Suppressor macrophage treated with lipopolysaccharide for 1 hour (primary cell): Measurements from ENCODE around the gene FRMD3.

Experiments used
- DNase-seq, 3 donors: peaks; one replicate each; pipeline ENCODE4 v3.0.0-alpha.2; 2020 to 2022

The FRMD3 gene

DNA sequence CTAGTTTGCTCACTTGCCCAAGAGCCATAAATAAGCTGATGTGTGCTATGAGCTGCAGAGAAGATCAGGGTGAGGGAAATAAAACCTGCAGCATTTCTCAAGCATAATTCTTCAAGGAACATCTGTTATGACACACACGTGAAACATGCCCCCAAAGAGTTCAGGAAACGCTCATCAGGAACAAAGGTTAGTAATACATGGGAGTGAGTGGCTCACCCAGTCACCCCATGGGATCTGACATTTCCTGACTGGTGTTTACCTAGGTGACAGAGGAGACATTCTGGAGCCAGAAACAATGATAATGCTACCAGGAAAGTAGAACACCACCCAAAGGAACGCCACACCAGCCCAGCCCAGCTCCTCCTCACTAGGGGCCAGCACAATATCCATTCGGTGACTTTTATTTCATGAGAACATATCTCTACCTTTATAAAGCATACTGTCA, 66.0 kb downstream of the FRMD3 start:
- peak; percentile 13 to 24 (median 23) for DNase-seq

DNA sequence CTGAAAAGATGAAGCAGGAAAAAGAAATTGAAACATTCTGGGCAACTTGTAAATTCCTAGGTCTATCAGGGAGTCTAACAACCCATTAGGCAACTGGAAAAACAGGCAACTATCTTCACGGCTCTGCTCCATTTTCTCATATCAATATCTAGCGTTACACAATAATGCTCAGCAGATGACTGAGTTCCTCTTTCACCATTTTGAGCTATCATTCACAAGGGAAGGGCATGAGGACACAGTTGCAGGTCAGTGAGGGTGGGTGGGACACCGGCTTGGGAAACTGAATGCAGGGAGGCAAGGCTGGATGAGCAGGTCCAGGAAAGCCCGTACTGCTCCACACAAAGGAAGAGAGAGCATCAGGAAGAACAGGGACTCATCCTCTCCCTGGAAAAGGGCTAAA, 67.0 kb downstream of the FRMD3 start:
- peak; percentile 60 to 74 (median 74) for DNase-seq

DNA sequence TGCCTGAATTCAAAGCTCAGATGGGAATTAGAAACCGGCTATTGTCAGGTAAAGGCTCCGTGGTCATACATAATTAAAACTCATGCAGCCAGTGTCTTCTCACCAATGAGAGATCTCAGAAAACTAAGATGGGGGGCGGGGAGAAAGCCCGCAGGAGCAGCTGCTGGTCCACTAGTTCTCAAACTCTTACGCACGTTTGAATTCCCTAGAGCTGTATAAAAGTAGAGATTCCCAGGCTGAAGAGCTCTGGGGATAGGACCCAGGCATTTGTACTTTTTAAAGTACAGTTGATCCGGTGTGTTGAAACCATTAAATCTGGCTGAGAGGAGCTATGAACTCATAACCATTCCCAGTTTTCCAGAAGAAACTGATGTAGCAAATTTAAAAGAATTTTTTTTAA, 68.5 kb downstream of the FRMD3 start:
- no peak for DNase-seq

DNA sequence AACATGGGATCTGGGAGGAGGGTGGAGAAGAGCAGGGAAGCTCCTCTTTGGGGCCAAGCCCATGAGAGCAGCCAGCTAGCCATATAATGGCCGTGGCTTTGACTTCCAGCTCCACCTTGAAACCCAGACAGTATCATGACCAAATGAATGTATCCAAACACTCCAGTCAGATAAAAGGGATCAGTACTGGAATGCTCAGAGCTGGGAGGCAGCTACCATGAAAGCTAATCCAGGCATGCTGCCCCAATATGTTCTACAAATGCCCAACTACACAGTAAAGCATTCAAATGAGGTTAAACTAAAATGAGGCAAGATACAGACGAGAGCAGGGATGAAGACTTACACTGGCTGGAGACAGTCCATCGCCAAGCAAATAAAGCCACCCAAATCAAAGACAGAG, 69.4 kb downstream of the FRMD3 start:
- DNase-seq = no peak

DNA sequence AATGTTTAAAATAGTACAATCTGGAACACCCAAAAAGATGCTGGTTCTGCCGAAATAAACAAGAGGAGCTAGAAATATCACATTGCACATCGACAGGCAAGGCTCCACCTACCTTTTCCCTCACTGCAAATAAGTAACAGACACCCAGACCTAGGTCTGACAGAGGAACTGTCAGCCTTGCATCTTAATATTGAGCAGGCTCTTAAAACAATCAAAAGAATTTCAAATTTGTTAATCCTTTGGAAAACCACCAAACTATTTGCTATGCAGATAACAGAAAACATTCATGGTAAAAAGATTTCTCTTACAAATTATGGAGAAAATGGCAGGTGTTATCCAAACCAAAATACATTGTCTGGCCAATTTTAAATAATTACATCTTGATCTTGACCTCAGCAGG, 71.3 kb downstream of the FRMD3 start:
- DNase-seq = no peak

DNA sequence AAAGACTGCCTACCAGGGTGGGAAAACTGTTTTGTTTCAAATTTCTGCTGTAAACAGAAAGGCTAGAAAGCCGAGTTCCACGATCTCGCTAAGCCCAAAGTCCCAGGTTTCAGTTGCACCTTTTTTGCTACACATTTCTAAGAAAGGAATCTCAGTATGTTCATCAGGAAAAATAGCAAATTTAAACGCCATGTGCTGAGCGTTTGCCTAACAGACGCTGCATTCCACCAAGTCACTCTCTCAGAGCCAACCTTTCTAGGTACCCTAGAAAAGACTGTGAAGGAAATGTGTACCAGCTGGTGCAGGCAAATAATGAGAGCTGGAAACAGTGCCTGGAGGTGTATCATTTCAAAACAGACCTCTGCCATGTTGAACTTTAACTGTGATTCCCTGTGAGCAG, 71.8 kb downstream of the FRMD3 start:
- no peak for DNase-seq

DNA sequence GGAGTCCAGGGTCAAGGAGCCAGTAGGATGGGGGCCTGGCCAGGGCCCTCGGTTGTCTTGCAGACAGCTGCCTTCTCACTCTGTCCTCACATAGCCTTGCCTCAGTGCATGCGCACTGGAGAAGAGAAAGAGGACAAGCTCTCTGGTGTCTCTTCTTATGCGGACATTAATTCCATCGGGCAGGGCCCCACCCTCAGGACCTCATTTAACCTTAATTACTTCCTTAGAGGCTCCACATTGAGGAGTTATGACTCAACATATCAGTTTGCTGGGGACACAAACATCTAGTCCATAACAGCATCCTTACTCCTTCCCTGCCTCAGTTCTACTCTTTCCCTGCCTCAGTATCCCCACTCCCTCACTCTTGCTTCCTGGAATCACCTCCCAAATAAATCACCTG, 78.4 kb downstream of the FRMD3 start:
- no peak for DNase-seq

DNA sequence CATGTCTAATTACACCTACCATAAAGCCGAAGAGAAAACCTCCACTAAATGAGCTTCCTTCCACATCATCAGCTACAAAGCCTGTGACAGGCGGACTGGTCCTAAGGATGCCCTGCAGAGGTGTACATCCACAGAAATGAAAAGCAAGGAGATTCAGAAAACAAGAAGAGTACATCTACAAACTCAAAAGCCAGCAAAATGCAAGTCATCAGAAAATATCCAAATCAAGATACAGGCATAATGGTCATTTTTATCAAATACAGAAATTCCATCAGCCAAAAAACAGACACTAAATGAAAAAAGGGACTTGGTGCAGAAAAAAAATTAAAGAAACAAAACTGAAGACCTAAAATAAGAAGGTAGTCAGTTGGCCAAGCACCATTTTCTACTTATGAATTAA, 79.7 kb downstream of the FRMD3 start:
- DNase-seq = no peak

DNA sequence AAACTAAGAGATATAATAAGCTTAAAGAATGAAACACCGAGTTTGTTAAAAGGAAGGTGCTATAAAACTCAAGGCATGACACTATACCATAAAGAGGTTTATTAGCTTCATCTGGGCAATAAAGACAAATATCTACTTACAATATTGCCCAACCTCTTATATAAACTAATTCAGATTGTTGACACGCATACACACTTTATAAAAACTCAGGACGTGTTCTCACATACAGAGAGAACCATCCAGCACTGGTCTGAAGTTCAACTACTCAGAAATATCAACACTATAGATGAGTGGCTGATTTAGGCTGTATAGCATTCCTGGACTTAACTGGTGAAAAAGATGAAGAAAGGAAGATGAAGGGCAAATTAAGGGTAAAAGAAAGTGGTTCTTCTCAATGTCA, 81.2 kb downstream of the FRMD3 start:
- DNase-seq = no peak

DNA sequence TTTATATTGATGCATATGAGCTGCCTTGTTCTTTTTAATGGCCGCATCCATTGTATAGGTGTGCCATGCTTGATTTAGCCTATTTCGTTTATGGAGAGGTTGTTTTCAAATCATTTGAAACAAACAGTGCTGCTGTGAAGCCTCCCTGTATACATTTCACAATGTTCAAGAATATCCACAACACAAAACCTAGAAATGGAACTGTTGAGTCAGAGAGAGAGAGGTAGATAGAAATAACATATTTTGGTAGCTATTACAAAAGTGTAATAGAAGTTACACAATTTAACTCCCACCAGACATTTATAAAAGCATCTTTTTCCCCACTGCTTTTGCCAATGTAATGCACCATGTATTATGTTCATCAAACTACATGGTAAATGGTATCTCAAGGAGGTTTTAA, 82.0 kb downstream of the FRMD3 start:
- no peak for DNase-seq

DNA sequence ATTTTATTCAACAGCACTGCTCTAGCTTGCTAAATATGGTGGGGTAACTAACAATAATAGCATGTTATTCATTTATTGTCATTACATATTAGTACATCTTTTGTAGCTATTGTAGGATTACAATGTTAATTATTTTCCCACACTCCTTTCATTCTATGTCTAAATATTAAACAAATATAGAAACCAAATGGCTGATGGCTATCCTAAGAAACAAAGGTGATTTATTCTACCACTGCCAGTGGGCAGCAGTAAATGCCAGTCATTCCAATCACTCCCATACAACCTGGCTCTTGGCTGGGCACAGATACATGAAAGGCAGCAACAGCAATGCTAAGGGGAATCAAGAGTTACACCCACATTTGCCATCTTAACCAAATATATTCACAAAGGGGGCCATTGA, 84.1 kb downstream of the FRMD3 start:
- DNase-seq = no peak

DNA sequence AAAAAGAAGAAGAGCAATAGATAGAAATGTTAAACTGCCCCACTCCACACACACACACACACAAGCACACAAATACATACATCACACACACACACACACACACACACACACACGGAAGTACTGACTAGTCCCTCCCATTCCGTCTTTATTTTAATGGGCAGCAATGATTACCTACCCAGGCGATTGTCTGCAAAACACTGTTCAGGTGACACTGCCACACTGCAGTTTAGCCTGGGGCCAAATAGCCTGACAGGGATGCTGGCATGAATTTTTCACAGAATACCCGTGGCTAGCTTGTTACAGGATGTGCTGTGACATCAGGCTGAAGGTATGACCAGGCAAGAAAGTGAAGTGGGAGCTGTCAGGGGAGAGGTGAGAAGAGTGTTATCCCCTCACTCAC, 86.9 kb downstream of the FRMD3 start:
- DNase-seq = no peak

DNA sequence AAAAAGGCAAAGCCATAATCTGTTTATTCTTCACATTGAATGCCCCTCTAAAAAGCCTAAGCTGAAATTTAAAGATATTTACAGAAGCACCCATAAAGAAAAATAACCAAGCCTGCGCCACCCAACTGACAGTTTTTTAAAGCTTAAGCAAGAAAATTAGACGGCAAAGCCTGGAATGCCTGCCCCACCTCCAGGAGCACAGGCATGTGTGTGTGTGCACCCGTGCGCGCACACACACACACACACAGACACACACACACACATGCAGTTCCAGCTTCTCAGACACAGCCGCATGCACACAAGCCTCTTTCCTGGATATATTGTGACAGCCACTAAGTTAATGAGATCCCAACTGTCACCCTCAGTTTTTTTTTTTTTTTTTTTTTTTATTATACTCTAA, 88.2 kb downstream of the FRMD3 start:
- DNase-seq = no peak

DNA sequence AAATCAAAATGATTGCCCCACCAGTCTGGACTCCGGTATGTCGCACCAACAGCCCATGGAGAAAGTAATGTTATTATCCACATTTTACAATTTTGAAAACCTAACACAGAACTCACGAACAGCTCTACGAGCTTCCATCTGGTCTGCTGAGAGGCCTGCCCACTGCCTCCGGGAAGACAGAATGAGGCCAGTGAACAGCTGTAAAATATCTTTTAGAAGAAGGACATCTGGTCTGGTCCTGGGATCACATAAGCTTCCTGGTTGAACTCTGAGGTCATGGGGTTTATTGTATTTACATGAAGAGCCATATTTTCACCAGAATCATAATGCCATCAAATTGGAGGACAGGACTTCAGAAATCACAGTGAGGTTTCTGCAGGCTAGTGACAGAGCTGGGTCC, 89.0 kb downstream of the FRMD3 start:
- DNase-seq = no peak

DNA sequence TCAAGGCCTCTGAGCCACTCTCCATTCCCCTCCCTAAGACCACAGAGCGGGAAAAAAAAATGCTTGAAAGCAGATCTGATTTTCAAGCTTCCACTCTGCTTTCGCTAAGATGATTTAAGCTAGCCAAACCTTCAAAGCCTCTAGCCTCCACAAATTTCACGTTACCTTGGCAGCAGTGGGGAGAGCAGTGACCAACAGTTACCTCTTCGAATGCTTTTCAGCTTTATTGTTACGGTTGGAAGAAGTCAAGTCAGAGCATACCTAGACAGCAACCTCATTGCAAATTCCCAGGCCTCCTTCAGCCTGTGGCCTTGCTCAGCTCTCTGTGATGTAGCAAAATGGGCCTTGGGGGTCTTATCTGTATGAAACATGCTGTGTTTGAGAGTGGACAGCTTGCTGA, 89.6 kb downstream of the FRMD3 start:
- no peak for DNase-seq

DNA sequence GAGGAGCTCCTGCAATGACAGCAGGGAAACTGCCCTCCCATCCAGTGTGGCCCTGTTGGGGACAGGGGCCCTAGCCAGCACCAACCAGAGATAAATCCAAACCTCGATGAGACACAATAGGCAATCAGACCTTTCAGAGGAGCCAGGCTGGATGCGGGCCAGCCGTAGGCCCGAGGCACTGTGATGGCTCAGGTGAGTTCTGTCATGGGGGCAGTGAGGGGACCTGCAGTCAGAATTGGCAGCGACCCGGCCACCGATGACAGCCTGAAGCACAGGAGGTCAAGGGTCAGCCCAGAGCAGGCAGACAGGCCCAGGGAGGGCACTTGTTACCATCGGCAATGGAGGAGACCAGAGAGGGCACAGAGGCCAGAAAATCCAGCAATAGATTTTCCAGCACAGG, 90.8 kb downstream of the FRMD3 start:
- no peak for DNase-seq

DNA sequence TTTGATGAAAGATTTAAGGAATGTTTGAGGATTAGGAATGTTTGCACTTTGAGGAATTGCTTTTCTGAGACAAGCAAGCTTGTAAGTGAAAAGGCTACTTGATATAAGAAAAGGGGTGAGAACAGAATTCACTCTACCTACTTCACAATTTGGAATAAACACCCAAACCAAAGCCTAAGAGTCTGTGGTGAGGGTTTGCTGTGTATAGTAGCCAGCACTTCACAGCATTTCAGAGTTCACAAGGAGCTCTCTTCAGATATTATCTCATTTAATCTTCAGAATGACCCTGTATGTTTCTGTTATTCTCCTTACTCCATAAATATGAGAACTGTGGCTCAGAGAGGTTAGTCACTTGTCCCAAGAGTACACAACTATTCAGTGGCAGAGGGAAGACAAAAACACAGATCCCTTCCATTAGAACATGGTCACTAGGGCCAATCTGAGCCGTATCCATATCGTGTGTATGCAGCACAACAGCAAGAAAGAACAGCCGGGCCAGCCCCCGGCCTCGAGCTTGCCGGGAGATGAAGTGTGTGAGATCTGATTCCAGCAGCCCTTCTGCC, 92.4 kb downstream of the FRMD3 start:
- no peak for DNase-seq

DNA sequence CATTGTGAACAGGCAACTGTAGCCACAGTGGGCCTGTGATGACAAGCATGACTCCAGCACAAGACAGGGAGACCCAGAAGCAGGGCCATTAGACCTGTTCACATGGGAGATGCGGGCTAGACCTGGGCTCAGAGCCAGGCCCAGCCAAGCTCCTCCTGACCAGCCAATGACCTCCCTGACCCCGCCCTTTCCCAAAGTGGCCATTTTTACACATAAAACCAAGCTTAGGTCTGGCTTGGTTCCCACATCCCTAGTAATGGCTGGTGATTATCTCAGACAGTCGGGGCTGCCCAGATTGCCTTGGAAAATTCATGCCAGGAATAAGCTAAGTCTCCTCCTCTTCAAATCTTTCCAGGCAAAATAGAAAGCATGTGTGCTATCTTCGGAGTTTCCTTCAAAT, 94.1 kb downstream of the FRMD3 start:
- no peak for DNase-seq

DNA sequence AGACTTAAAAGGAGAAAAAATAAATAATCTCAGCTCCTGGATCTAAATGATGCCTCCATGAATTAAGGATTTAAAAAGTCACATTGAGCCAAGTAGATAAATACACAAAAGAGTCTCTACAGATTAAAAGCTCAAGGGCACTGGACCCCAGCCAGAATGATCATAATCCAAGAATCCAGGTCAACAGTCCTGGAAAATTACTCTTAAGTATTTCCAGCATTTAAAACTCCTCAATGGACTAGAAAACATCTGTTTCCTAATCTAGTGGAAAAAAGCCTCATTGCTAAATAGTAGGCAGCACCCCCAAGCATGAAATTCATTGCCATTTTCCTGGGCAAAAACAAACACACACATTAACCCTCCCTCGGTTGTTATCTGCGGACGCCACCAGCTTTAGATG, 96.8 kb downstream of the FRMD3 start:
- DNase-seq = no peak

DNA sequence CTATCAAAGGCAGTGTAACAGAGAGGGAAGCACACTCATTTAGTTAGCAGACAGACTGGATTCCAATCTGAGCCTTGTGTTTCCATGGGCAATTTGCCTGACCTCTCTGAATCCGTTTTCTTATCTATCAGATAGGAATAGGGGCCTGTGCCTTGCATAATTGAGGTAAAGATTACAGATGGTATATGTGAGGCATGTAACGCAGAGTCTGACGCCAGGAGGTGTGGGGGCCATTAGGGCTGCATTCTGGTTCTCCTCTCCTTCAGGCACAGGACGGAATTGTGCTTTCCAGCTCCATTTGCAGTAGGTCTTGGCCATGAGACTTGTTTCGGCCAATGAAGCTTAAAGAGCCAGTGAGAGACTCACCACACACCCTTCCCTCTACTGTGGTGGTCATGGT, 97.6 kb downstream of the FRMD3 start:
- no peak for DNase-seq

DNA sequence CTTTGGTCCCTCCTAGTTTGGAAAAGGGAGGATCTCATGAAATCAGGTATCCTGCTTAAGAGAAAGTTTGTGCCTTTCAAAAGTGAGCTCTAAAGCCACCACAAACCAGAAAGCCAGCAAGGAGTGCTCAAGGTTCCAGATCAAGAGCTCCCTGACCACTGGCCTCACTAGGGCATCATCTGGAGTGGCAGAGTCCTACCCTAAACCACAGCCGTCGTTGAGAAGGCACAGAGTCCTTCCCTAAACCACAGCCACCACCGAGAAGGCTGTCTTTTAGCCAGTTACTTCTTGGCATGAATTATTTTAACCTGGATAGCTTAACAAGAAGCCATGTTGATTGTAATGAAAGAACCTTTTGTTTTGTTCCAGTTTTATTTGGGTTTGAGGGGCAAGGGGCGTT, 102.9 kb downstream of the FRMD3 start:
- DNase-seq = no peak

DNA sequence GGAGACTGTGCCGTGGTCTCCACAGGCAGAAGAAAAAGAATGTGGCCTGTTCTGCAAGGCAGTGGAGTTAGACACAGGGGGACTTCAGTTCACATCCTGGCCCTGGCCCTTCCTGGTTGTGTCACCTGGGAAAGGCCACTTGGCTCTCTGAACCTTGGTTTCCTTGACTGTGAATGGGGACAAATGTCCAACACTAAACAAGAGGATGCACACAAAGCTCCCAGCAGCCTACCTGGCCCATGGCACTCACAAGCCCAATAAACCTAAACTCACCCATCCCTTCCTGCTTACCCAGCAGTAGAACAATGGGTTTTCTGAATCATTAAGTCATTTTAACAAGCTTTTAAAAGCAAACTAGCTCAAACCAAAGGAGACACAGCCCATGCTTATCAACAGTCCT, 103.9 kb downstream of the FRMD3 start:
- DNase-seq = no peak

DNA sequence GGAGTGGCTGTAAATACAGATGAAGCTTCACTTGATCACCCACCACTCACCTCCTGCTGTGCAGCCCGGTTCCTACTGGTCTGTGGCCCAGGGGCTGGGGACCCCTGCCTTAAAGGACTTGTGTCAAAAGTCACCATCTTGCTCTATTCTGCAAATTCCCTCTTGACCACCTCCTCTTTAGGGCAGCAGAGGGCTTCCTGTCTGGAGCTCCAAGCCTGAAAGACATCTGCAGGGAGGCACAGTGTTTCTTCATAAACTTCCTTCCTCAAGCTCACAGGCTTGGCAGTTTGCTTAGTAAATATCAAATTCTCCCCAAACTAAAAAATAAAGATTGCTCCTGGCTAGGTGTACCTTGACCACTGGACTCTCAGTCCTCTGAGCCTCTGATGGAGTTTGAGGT, 104.4 kb downstream of the FRMD3 start:
- DNase-seq = no peak

DNA sequence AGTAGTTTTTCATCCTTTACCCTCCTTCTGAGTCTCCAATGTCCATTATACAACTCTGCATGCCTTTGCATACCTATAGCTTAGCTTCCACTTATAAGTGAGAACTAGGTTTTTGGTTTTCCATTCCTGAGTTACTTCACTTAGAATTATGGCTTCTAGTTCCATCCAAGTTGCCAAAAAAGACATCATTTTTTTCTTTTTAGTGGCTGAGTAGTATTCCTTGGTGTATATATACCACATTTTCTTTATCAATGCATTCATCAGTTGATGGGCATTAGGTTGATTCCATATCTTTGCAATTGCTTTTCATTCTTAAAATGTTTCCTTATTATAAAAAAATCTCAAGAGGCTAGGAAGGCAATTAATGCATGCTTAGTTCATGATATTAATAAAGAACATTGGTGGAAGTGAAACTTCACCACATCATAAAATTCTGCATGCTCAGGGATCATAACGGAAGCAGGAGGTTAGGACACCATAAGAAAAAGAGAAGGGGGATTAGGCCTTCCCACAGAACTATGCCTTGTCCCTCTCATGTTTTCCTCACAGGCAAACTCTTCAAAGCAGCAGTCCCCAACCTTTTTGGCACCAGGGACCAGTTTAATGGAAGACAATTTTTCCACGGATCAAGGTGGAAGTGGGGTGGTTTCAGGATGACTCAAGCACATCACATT, 105.2 kb downstream of the FRMD3 start:
- DNase-seq = peak; percentile 9 to 38 (median 21)

DNA sequence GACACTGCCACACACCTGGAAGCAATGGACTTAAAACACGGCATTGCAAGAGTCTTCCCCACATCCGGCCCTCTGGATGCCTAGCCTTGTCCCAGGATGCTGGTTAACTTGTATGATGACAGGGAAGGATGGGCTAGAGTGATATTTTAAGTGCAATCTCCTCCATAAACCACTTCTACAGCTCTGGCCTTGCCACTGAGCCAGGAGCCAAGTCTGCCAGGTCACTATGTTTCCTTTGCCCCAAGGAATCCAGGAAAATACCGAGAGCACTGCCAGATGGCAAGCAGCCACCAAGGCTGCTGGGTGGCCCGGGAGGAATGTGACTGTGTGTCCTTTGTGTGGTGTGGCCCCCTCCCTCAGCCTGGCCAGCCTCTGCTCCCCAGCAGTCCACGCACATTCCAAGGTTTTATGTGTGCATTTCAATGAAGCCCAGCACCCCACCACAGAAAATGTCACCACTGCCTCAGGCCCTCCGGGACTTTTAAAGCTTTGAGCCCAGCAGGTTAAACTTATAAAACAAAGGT, 106.0 kb downstream of the FRMD3 start:
- DNase-seq = no peak
